GM12864 (cell line): Measurements from ENCODE around the gene EDNRA.

Experiments
- DNase-seq: peaks from one replicate; pipeline ENCODE4 v3.0.0-alpha.2; 2011; ENCODE audit warnings: low read depth
- H3K4me3 ChIP-seq: 2 replicates; pipeline ENCODE4 v1.5.1; 2011; ENCODE audit warnings: mild to moderate bottlenecking, low read depth, low read length, control low read depth
- TF ChIP-seq, protein P1 (sequence below): IDR thresholded peaks from 2 replicates; pipeline ENCODE4 v1.5.1; 2011; ENCODE audit warnings: low read depth, mild to moderate bottlenecking, moderate library complexity, low read length, control low read depth, inconsistent platforms; ENCODE audit errors: missing control alignments

Gene EDNRA

GRCh38 chr4:147493307-147493706 lies 12.4 kb downstream of the EDNRA start:
- TF ChIP-seq, protein P1, sequence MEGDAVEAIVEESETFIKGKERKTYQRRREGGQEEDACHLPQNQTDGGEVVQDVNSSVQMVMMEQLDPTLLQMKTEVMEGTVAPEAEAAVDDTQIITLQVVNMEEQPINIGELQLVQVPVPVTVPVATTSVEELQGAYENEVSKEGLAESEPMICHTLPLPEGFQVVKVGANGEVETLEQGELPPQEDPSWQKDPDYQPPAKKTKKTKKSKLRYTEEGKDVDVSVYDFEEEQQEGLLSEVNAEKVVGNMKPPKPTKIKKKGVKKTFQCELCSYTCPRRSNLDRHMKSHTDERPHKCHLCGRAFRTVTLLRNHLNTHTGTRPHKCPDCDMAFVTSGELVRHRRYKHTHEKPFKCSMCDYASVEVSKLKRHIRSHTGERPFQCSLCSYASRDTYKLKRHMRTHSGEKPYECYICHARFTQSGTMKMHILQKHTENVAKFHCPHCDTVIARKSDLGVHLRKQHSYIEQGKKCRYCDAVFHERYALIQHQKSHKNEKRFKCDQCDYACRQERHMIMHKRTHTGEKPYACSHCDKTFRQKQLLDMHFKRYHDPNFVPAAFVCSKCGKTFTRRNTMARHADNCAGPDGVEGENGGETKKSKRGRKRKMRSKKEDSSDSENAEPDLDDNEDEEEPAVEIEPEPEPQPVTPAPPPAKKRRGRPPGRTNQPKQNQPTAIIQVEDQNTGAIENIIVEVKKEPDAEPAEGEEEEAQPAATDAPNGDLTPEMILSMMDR, result no peak
- DNase-seq, result no peak
- no peak overlapping the region for H3K4me3 ChIP-seq

GRCh38 chr4:147494301-147494700 lies 13.4 kb downstream of the EDNRA start:
- no peak for DNase-seq
- TF ChIP-seq, protein P1, result no peak
- no peak overlapping the region for H3K4me3 ChIP-seq

GRCh38 chr4:147496500-147496899 lies 15.6 kb downstream of the EDNRA start:
- TF ChIP-seq, protein P1, result no peak
- no peak overlapping the region for H3K4me3 ChIP-seq
- DNase-seq, result no peak

DNA sequence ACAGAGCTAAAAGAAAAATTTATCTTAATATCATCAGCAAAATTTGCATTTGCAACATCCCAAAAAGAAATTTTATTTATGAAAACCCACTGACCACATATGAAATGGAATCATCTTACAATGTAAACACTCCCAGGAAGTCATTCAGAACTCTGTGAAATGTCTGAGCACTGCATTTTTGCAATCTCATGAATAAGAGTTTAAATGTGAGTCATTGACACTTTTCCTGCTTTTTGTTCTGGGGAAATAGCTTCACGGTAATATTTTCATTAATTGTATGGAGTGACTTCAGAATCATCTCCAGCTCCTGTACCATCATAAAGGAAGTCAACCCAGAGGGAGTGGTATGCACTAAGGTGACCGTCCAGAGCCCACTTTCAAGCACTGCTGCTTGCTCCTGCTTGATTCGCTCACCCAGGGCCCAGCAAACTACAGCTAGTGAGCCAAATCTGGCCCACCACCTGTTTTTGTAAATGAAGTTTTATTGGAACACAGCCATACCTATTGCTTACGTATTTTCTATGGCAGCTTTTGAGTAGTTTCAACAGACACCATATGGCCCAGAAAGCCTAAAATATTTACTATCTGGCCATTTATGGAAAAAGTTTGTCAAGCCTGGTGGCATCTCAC lies 17.2 kb downstream of the EDNRA start:
- no peak for DNase-seq
- H3K4me3 ChIP-seq, result no peak overlapping the region
- TF ChIP-seq, protein P1, result no peak

DNA sequence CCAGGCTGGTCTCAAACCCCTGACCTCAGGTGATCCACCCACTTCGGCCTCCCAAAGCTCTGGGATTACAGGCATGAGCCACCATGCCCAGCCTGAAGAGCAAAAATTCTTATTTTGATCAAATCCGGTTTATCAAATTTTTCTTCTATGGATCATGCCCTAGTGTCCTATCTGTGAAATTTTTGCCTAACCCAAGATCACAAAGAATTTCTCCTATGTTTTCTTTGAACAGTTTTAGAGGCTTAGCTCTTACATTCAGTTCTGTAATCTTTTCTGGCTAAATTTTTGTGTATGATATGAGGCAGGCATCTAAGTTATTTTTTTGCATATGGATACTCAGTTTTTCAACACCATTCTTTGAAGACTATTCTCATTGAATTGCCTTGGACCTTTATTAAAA lies 27.4 kb downstream of the EDNRA start:
- H3K4me3 ChIP-seq, result no peak overlapping the region
- DNase-seq, result no peak
- TF ChIP-seq, protein P1, result no peak

GRCh38 chr4:147509386-147509785 lies 28.5 kb downstream of the EDNRA start:
- H3K4me3 ChIP-seq, result no peak overlapping the region
- DNase-seq, result no peak
- TF ChIP-seq, protein P1, result no peak

GRCh38 chr4:147510962-147511668 lies 30.2 kb downstream of the EDNRA start:
- no peak for DNase-seq
- H3K4me3 ChIP-seq, result no peak overlapping the region
- TF ChIP-seq, protein P1, result no peak
